Measurements from ENCODE around the gene SLMAP. TPM values are rescaled to one million over a fixed set of nuclear protein-coding genes. Genes with fewer than 3 reads are reported as not detected.

Gene SLMAP
- total and polyA plus RNA-seq, 2 experiments from 2014 or later, result 32.1 to 73.0 TPM

- Histone ChIP-seq H3K4me2 (no peak overlapping the region), H3K4me1 (ENCODE audit: insufficient read depth) (no peaks in the 10 kb centered on the region), H3K4me3 (no peak overlapping the region), H3K27me3 (ENCODE audit: insufficient read depth) (no peaks in the 10 kb centered on the region), H4K20me1 (replicated peaks; ENCODE audit: insufficient read depth) (no peaks in the 10 kb centered on the region), H3K79me2 (replicated peaks; ENCODE audit: insufficient read depth) (0 out of 2 replicates have a peak, but pooled peaks cover 3% of the 10 kb centered on the region), H3F3A (replicated peaks; ENCODE audit: low read depth) (no peaks in the 10 kb centered on the region), H3K9me2 (ENCODE audit: insufficient read depth) (no peaks in the 10 kb centered on the region), H2AFZ (no peak overlapping the region), H3K36me3 (ENCODE audit: insufficient read depth) (no peaks in the 10 kb centered on the region; the same call in 1 of the 2 replicates), H3K27ac (ENCODE audit: low read depth) (no peak overlapping the region)
- no peaks in the 10 kb centered on the region for H3K27me3 Mint-ChIP-seq (ENCODE audit: insufficient read depth, low read depth, poor library complexity)
- no peak for TF ChIP-seq POLR2AphosphoS5 (IDR thresholded peaks at IDR 0.05; ENCODE audit: low read depth)
- no peak for TF ChIP-seq CREB1 (CRISPR knock-in tag; IDR thresholded peaks at IDR 0.05; ENCODE audit: low read depth)
- TF ChIP-seq ZNF331 (CRISPR knock-in tag; IDR thresholded peaks at IDR 0.05; ENCODE audit: low read depth), result no peak
- no peak for TF ChIP-seq ZNF462 (CRISPR knock-in tag; IDR thresholded peaks at IDR 0.05)
- TF ChIP-seq JUNB (IDR thresholded peaks at IDR 0.05; ENCODE audit: unreplicated experiment), result no peak
- no peak for TF ChIP-seq EZH2 (IDR thresholded peaks at IDR 0.05; ENCODE audit: low read depth, unreplicated experiment)
- TF ChIP-seq, protein P1, sequence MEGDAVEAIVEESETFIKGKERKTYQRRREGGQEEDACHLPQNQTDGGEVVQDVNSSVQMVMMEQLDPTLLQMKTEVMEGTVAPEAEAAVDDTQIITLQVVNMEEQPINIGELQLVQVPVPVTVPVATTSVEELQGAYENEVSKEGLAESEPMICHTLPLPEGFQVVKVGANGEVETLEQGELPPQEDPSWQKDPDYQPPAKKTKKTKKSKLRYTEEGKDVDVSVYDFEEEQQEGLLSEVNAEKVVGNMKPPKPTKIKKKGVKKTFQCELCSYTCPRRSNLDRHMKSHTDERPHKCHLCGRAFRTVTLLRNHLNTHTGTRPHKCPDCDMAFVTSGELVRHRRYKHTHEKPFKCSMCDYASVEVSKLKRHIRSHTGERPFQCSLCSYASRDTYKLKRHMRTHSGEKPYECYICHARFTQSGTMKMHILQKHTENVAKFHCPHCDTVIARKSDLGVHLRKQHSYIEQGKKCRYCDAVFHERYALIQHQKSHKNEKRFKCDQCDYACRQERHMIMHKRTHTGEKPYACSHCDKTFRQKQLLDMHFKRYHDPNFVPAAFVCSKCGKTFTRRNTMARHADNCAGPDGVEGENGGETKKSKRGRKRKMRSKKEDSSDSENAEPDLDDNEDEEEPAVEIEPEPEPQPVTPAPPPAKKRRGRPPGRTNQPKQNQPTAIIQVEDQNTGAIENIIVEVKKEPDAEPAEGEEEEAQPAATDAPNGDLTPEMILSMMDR (conservative IDR thresholded peaks at IDR 0.05; ENCODE audit: low read depth in 2 of 2), result no peak
- TF ChIP-seq, protein P2, sequence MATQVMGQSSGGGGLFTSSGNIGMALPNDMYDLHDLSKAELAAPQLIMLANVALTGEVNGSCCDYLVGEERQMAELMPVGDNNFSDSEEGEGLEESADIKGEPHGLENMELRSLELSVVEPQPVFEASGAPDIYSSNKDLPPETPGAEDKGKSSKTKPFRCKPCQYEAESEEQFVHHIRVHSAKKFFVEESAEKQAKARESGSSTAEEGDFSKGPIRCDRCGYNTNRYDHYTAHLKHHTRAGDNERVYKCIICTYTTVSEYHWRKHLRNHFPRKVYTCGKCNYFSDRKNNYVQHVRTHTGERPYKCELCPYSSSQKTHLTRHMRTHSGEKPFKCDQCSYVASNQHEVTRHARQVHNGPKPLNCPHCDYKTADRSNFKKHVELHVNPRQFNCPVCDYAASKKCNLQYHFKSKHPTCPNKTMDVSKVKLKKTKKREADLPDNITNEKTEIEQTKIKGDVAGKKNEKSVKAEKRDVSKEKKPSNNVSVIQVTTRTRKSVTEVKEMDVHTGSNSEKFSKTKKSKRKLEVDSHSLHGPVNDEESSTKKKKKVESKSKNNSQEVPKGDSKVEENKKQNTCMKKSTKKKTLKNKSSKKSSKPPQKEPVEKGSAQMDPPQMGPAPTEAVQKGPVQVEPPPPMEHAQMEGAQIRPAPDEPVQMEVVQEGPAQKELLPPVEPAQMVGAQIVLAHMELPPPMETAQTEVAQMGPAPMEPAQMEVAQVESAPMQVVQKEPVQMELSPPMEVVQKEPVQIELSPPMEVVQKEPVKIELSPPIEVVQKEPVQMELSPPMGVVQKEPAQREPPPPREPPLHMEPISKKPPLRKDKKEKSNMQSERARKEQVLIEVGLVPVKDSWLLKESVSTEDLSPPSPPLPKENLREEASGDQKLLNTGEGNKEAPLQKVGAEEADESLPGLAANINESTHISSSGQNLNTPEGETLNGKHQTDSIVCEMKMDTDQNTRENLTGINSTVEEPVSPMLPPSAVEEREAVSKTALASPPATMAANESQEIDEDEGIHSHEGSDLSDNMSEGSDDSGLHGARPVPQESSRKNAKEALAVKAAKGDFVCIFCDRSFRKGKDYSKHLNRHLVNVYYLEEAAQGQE (IDR thresholded peaks at IDR 0.05; ENCODE audit: unreplicated experiment), result no peak
- no peak for TF ChIP-seq EZH2phosphoT487 (IDR thresholded peaks at IDR 0.05; ENCODE audit: unreplicated experiment)
- H3K9me3 Mint-ChIP-seq, result no peaks in the 10 kb centered on the region
- no peaks in the 10 kb centered on the region for H3K4me1 Mint-ChIP-seq
- no peaks in the 10 kb centered on the region for H3K36me3 Mint-ChIP-seq (ENCODE audit: low read depth)
- no peak overlapping the region for H3K27ac Mint-ChIP-seq
- DNase-seq (ENCODE audit: low spot score), result no peak
- no peak overlapping the region for H3K4me3 Mint-ChIP-seq
- no peak for ATAC-seq
These were observed 120.5 kb downstream of the SLMAP start for GRCh38 chr3:57876632-57877031.
